Measurements from ENCODE around the gene FAM20A. TPM values are rescaled to one million over a fixed set of nuclear protein-coding genes. Genes with fewer than 3 reads are reported as not detected.

The FAM20A gene
- total and polyA plus RNA-seq, 2 donors (not counting 1 experiment from before 2014, with no cell fraction given): 0.96 to 14.9 TPM

DNA sequence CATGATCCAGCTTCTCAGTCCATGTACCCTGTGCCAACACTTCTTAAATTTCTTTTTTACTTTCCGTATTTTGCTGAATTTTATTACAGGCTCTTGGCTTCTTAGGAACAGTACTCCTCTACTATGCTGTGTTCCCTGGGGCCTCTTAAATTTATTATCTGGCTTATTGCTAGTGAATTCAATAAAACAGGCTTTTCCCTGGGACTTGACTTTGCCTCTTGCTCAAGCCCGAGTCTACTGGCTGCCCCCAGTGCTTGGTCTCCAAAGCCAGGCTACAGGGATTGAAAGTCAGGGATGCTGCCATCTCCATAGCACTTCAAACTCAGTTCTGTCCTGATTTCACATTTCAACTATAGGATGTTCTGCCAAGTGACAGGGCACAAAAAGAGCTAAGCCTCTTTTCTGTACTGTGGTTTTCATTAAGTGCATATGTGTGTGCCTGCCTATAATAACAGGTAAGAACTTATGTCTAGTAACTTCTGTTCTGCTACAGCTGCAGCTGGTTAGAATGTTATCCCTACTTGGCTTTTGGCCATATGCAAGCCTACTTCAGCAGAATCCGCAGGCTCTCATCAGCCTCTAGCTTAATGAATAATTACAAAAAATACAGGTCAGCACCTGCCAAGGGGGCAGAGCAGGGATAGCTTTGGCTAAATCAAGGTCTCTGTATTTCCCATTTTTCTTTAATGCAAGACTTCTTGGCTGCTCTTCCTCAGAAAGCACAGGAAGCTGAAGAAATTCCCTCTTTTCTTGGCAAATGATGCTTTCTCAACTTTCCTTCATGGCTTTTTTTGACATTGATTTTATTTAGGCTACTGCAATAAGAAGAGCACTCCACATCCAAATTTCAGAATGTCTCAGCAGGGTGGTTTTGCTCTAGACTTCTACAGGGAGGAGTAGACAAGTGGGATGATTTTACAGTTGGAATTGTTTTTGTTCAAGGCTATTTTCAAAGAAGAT lies 8.2 kb downstream of the FAM20A start:
- Histone ChIP-seq H3K27me3 (ENCODE audit: control insufficient read depth, insufficient read depth, low read length) (no peaks in the 10 kb centered on the region), H3K36me3 (ENCODE audit: control insufficient read depth, insufficient read depth, low read length) (no peaks in the 10 kb centered on the region), H4K20me1 (ENCODE audit: control insufficient read depth, extremely low read depth, insufficient read depth, low read length) (no peaks in the 10 kb centered on the region), H2AFZ (ENCODE audit: low read length) (no peak overlapping the region), H3K4me2 (ENCODE audit: extremely low read depth, insufficient read depth, low read length) (no peak overlapping the region), H3K4me3 (replicated peaks in 1 of 4; ENCODE audit: control extremely low read depth in 1 of 4, insufficient read depth in 1 of 4, low read depth in 3 of 4, low read length in 4 of 4) (no peak overlapping the region), H3K79me2 (ENCODE audit: control insufficient read depth, insufficient read depth, low read length) (no peaks in the 10 kb centered on the region), H3K27ac (ENCODE audit: insufficient read depth, low read length) (no peak overlapping the region), H3K9ac (ENCODE audit: insufficient read depth, low read length) (no peak overlapping the region), H3K9me3 (ENCODE audit: control insufficient read depth, insufficient read depth, low read depth, low read length) (no peaks in the 10 kb centered on the region), H3K4me1 (ENCODE audit: control insufficient read depth, extremely low read depth, insufficient read depth, low read length) (no peaks in the 10 kb centered on the region)
- no peak for DNase-seq (ENCODE audit: low read depth in 2 of 2)
- TF ChIP-seq, protein P1, sequence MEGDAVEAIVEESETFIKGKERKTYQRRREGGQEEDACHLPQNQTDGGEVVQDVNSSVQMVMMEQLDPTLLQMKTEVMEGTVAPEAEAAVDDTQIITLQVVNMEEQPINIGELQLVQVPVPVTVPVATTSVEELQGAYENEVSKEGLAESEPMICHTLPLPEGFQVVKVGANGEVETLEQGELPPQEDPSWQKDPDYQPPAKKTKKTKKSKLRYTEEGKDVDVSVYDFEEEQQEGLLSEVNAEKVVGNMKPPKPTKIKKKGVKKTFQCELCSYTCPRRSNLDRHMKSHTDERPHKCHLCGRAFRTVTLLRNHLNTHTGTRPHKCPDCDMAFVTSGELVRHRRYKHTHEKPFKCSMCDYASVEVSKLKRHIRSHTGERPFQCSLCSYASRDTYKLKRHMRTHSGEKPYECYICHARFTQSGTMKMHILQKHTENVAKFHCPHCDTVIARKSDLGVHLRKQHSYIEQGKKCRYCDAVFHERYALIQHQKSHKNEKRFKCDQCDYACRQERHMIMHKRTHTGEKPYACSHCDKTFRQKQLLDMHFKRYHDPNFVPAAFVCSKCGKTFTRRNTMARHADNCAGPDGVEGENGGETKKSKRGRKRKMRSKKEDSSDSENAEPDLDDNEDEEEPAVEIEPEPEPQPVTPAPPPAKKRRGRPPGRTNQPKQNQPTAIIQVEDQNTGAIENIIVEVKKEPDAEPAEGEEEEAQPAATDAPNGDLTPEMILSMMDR (conservative IDR thresholded peaks at IDR 0.05 in 1 of 2, IDR thresholded peaks at IDR 0.05 in 1 of 2; ENCODE audit: low read depth in 1 of 2, low read length in 2 of 2): no peak

DNA sequence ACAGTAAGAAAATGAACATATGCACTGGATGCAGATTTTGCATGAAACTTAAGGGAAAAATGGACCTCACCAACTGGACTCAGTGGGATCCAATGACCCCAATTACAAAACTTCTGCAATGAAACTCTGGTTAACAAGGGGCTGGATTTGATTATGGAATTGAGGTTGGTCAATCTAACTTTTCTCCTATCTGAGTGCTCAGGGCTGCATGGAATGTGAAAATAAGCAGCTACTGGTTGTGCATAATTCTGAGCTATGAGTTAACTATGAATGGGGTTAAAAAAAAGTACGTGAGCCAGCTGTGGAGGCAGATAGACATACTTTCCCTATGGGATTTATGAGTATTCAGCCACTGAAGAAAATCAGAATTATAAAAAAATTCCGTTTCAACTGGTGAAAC lies 9.2 kb downstream of the FAM20A start:
- Histone ChIP-seq H3K4me2 (ENCODE audit: extremely low read depth, insufficient read depth, low read length) (no peak overlapping the region), H4K20me1 (ENCODE audit: control insufficient read depth, extremely low read depth, insufficient read depth, low read length) (no peaks in the 10 kb centered on the region), H3K4me3 (replicated peaks in 1 of 4; ENCODE audit: control extremely low read depth in 1 of 4, insufficient read depth in 1 of 4, low read depth in 3 of 4, low read length in 4 of 4) (no peak overlapping the region), H2AFZ (ENCODE audit: low read length) (no peak overlapping the region), H3K27ac (ENCODE audit: insufficient read depth, low read length) (no peak overlapping the region), H3K4me1 (ENCODE audit: control insufficient read depth, extremely low read depth, insufficient read depth, low read length) (no peaks in the 10 kb centered on the region), H3K9ac (ENCODE audit: insufficient read depth, low read length) (no peak overlapping the region), H3K79me2 (ENCODE audit: control insufficient read depth, insufficient read depth, low read length) (no peaks in the 10 kb centered on the region), H3K36me3 (ENCODE audit: control insufficient read depth, insufficient read depth, low read length) (no peaks in the 10 kb centered on the region), H3K9me3 (ENCODE audit: control insufficient read depth, insufficient read depth, low read depth, low read length) (no peaks in the 10 kb centered on the region), H3K27me3 (ENCODE audit: control insufficient read depth, insufficient read depth, low read length) (no peaks in the 10 kb centered on the region)
- no peak for DNase-seq (ENCODE audit: low read depth in 2 of 2)
- TF ChIP-seq, protein P1 (conservative IDR thresholded peaks at IDR 0.05 in 1 of 2, IDR thresholded peaks at IDR 0.05 in 1 of 2; ENCODE audit: low read depth in 1 of 2, low read length in 2 of 2): no peak
- TF ChIP-seq EZH2 (IDR thresholded peaks at IDR 0.05; ENCODE audit: low read length, missing control alignments): no peak

DNA sequence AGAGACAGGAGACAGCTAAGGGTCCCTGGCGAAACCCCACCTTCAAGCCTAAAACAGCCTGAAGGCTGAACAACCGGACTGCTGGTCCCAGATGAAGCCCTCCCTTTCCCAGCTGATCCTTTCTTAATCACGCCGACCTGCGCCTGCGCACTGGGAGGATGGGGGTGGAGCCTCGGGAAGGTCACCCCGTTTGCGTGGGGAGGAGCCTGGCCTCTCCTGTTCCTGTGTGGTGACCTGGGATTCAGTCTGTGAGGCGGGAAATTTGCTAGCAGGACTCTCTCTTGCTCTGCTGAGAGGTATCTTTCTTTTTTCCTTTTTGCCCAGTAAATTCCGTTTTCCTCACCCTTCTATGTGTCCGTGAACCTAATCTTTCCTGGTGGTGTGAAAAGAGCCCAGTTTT lies 9.6 kb downstream of the FAM20A start:
- TF ChIP-seq EZH2 (IDR thresholded peaks at IDR 0.05; ENCODE audit: low read length, missing control alignments): no peak
- TF ChIP-seq, protein P1 (conservative IDR thresholded peaks at IDR 0.05 in 1 of 2, IDR thresholded peaks at IDR 0.05 in 1 of 2; ENCODE audit: low read depth in 1 of 2, low read length in 2 of 2): no peak
- no peaks in the 10 kb centered on the region for H3K36me3 ChIP-seq (ENCODE audit: control insufficient read depth, insufficient read depth, low read length)
- H2AFZ ChIP-seq (ENCODE audit: low read length): no peak overlapping the region
- no peak overlapping the region for H3K9ac ChIP-seq (ENCODE audit: insufficient read depth, low read length)
- no peaks in the 10 kb centered on the region for H4K20me1 ChIP-seq (ENCODE audit: control insufficient read depth, extremely low read depth, insufficient read depth, low read length)
- no peaks in the 10 kb centered on the region for H3K9me3 ChIP-seq (ENCODE audit: control insufficient read depth, insufficient read depth, low read depth, low read length)
- DNase-seq (ENCODE audit: low read depth in 2 of 2): no peak
- H3K27me3 ChIP-seq (ENCODE audit: control insufficient read depth, insufficient read depth, low read length): no peaks in the 10 kb centered on the region
- H3K27ac ChIP-seq (ENCODE audit: insufficient read depth, low read length): no peak overlapping the region
- no peak overlapping the region for H3K4me3 ChIP-seq (replicated peaks in 1 of 4; ENCODE audit: control extremely low read depth in 1 of 4, insufficient read depth in 1 of 4, low read depth in 3 of 4, low read length in 4 of 4)
- H3K4me1 ChIP-seq (ENCODE audit: control insufficient read depth, extremely low read depth, insufficient read depth, low read length): no peaks in the 10 kb centered on the region
- no peak overlapping the region for H3K4me2 ChIP-seq (ENCODE audit: extremely low read depth, insufficient read depth, low read length)
- no peaks in the 10 kb centered on the region for H3K79me2 ChIP-seq (ENCODE audit: control insufficient read depth, insufficient read depth, low read length)

Measured in fibroblast of lung (primary cell).